Spleen (tissue), 7 donors: Measurements from ENCODE around the gene GNL1.

Source experiments
- POLR2A ChIP-seq, 3 donors: fragments of 450-650 bp; IDR thresholded peaks; one replicate each; pipeline ENCODE4 v1.5.1; 2017; ENCODE audit warnings: antibody characterized with exemption in 3 of 3, mild to moderate bottlenecking in 1 of 3
- TF ChIP-seq, protein P1 (sequence below), 11 experiments: fragments of 200-600 bp in 7 of 11; fragments of 450-650 bp in 4 of 11; sonication (generic) in 4 of 11; IDR thresholded peaks in 8 of 11; conservative IDR thresholded peaks in 3 of 11; 1 replicate in 7 of 11; 2 replicates in 4 of 11; pipeline versions ENCODE4 v1.4.0 to v1.8.0; 2016 to 2021; ENCODE audit warnings: antibody characterized with exemption in 11 of 11, inconsistent platforms in 4 of 11, mild to moderate bottlenecking in 1 of 11
- donor health status: DM: no; HTN: no; CAD: no; lungs with moderate emphysema.
- donor health status: DM: no; HTN: no; CAD: no.
- donor health status: DM: no; HTN: no; CAD: no.

GRCh38 chr6:30494291-30494861, 61.9 kb downstream of the GNL1 start:
- TF ChIP-seq, protein P1, sequence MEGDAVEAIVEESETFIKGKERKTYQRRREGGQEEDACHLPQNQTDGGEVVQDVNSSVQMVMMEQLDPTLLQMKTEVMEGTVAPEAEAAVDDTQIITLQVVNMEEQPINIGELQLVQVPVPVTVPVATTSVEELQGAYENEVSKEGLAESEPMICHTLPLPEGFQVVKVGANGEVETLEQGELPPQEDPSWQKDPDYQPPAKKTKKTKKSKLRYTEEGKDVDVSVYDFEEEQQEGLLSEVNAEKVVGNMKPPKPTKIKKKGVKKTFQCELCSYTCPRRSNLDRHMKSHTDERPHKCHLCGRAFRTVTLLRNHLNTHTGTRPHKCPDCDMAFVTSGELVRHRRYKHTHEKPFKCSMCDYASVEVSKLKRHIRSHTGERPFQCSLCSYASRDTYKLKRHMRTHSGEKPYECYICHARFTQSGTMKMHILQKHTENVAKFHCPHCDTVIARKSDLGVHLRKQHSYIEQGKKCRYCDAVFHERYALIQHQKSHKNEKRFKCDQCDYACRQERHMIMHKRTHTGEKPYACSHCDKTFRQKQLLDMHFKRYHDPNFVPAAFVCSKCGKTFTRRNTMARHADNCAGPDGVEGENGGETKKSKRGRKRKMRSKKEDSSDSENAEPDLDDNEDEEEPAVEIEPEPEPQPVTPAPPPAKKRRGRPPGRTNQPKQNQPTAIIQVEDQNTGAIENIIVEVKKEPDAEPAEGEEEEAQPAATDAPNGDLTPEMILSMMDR (IDR thresholded peaks at IDR 0.05 in 8 of 11, conservative IDR thresholded peaks at IDR 0.05 in 3 of 11): no peak
- peak in 1 of 3 donors; percentile 10 for TF ChIP-seq POLR2A (IDR thresholded peaks at IDR 0.05)
